DOHH2 (cell line): Measurements from ENCODE around the gene C6orf47.

Experiments
- CTCF ChIP-seq: fragments of 200-600 bp; sonication (generic); IDR thresholded peaks from one replicate; pipeline ENCODE4 v1.5.1; 2014; ENCODE audit warnings: antibody characterized with exemption, mild to moderate bottlenecking, low read depth, low read length; ENCODE audit not compliant: poor library complexity, severe bottlenecking
- EZH2phosphoT487 ChIP-seq: fragments of 200-600 bp; sonication (generic); IDR thresholded peaks from 2 replicates; pipeline ENCODE4 v1.6.1; 2017; ENCODE audit warnings: borderline replicate concordance, mild to moderate bottlenecking, antibody characterized with exemption, low read length, moderate library complexity, mixed read lengths

- TF ChIP-seq CTCF, result no peak
- no peak for TF ChIP-seq EZH2phosphoT487
Observed at GRCh38 chr6:31687321-31687720, 26.7 kb upstream of the C6orf47 start.
